ENCODE measurements around the gene HYAL2. TPM values are rescaled to one million over a fixed set of nuclear protein-coding genes. Genes with fewer than 3 reads are reported as not detected.

Gene HYAL2
- total RNA-seq, 1 experiment from 2014 or later, result 29.6 TPM

DNA sequence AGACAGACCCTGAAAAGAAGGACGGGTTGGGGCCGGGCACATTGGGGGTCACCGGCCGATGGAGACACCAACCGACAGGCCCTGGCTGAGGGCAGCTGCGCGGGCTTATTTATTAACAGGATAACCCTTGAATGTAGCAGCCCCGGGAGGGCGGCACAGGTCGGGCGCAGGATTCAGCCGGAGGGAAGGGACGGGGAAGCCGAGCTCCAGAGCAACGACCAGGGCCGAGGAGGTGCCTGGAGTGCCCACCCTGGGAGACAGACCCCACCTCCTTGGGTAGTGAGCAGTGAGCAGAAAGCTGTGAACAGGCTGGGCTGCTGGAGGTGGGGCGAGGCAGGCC, 45.8 kb downstream of the HYAL2 start:
- DNase-seq, result no peak
- H3K27ac ChIP-seq, result no peak overlapping the region
- intact Hi-C loops (cut with micrococcal nuclease; ENCODE audit: unreplicated experiment), result no loop called here
- no peaks in the 10 kb centered on the region for H3K79me2 ChIP-seq (ENCODE audit: low read depth)
- peaks cover 11% of the 10 kb centered on the region for H3K4me1 ChIP-seq (replicated peaks; ENCODE audit: insufficient read depth)
- no peak overlapping the region for H2AFZ ChIP-seq
- H3K9me3 ChIP-seq (ENCODE audit: insufficient read depth, low read depth), result no peaks in the 10 kb centered on the region
- H3F3A ChIP-seq (ENCODE audit: insufficient read depth, low read depth), result peaks cover 6% of the 10 kb centered on the region; the same call in 1 of the 2 replicates
- POLR2A ChIA-PET (ENCODE audit: unreplicated experiment), result interaction anchor here (0.8 kb wide), 1 partner anchor 48 kb away, joined by 5 read pairs; no protein-coding TSS in a partner anchor
- BruUV-seq (replicated peaks), result no TSS peak
- no peaks in the 10 kb centered on the region for H3K9me2 ChIP-seq (ENCODE audit: insufficient read depth)
- no peaks in the 10 kb centered on the region for H4K20me1 ChIP-seq (ENCODE audit: insufficient read depth)
- H3K27me3 ChIP-seq (ENCODE audit: insufficient read depth, low read depth), result no peaks in the 10 kb centered on the region
- H3K4me2 ChIP-seq, result no peak overlapping the region
- no peak for TF ChIP-seq EZH2 (IDR thresholded peaks at IDR 0.05; ENCODE audit: low read depth)
- TF ChIP-seq, protein P1, sequence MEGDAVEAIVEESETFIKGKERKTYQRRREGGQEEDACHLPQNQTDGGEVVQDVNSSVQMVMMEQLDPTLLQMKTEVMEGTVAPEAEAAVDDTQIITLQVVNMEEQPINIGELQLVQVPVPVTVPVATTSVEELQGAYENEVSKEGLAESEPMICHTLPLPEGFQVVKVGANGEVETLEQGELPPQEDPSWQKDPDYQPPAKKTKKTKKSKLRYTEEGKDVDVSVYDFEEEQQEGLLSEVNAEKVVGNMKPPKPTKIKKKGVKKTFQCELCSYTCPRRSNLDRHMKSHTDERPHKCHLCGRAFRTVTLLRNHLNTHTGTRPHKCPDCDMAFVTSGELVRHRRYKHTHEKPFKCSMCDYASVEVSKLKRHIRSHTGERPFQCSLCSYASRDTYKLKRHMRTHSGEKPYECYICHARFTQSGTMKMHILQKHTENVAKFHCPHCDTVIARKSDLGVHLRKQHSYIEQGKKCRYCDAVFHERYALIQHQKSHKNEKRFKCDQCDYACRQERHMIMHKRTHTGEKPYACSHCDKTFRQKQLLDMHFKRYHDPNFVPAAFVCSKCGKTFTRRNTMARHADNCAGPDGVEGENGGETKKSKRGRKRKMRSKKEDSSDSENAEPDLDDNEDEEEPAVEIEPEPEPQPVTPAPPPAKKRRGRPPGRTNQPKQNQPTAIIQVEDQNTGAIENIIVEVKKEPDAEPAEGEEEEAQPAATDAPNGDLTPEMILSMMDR (conservative IDR thresholded peaks at IDR 0.05), result no peak
- H3K36me3 ChIP-seq (ENCODE audit: low read depth), result no peaks in the 10 kb centered on the region
- CTCF ChIA-PET, result interaction anchor here (0.5 kb wide), 1 partner anchor 88 kb away, joined by 3 read pairs; no protein-coding TSS in a partner anchor
- no peak overlapping the region for H3K4me3 ChIP-seq

DNA sequence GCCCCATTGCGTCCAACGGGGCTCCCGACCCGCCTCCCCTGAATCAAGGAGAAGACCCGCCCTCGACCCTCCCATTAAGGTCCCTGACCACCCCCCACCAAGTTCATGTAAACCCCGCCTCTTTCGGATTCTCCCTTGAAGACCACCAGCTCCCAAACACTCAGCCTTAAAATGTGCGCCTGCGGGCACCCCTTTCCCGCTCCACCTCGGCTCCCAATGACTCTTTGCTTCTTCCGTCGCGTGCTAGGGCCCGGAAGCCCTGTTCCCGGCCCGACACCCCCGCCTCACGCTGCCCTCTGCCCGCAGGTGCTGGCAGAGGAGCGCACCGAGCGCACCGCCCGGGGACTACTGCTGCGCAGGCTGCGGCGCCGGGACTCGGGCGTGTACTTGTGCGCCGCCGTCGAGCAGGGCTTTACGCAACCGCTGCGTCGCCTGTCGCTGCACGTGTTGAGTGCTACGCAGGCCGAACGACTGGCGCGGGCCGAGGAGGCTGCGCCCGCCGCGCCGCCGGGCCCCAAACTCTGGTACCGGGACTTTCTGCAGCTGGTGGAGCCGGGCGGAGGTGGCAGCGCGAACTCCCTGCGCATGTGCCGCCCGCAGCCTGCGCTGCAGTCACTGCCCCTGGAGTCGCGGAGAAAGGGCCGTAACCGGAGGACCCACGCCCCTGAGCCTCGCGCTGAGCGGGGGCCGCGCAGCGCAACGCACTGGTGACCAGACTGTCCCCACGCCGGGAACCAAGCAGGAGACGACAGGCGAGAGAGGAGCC, 46.4 kb downstream of the HYAL2 start:
- Histone ChIP-seq H3K36me3 (ENCODE audit: low read depth) (no peaks in the 10 kb centered on the region), H3K4me3 (no peak overlapping the region), H3K27ac (no peak overlapping the region), H3K4me1 (replicated peaks; ENCODE audit: insufficient read depth) (peaks cover 17% of the 10 kb centered on the region), H3K79me2 (ENCODE audit: low read depth) (peaks cover 4% of the 10 kb centered on the region), H3K4me2 (no peak overlapping the region), H3F3A (ENCODE audit: insufficient read depth, low read depth) (peaks cover 11% of the 10 kb centered on the region; the same call in 1 of the 2 replicates), H4K20me1 (ENCODE audit: insufficient read depth) (no peaks in the 10 kb centered on the region), H2AFZ (no peak overlapping the region), H3K9me3 (ENCODE audit: insufficient read depth, low read depth) (no peaks in the 10 kb centered on the region), H3K27me3 (ENCODE audit: insufficient read depth, low read depth) (no peaks in the 10 kb centered on the region), H3K9me2 (ENCODE audit: insufficient read depth) (no peaks in the 10 kb centered on the region)
- no peak for DNase-seq
- TF ChIP-seq, protein P1 (conservative IDR thresholded peaks at IDR 0.05), result no peak
- TF ChIP-seq EZH2 (IDR thresholded peaks at IDR 0.05; ENCODE audit: low read depth), result no peak
- intact Hi-C loops (cut with micrococcal nuclease; ENCODE audit: unreplicated experiment), result no loop called here
- BruUV-seq (replicated peaks), result no TSS peak
- POLR2A ChIA-PET (ENCODE audit: unreplicated experiment), result interaction anchor here (0.8 kb wide), 1 partner anchor 48 kb away, joined by 5 read pairs; no protein-coding TSS in a partner anchor
- CTCF ChIA-PET, result no interaction called here

DNA sequence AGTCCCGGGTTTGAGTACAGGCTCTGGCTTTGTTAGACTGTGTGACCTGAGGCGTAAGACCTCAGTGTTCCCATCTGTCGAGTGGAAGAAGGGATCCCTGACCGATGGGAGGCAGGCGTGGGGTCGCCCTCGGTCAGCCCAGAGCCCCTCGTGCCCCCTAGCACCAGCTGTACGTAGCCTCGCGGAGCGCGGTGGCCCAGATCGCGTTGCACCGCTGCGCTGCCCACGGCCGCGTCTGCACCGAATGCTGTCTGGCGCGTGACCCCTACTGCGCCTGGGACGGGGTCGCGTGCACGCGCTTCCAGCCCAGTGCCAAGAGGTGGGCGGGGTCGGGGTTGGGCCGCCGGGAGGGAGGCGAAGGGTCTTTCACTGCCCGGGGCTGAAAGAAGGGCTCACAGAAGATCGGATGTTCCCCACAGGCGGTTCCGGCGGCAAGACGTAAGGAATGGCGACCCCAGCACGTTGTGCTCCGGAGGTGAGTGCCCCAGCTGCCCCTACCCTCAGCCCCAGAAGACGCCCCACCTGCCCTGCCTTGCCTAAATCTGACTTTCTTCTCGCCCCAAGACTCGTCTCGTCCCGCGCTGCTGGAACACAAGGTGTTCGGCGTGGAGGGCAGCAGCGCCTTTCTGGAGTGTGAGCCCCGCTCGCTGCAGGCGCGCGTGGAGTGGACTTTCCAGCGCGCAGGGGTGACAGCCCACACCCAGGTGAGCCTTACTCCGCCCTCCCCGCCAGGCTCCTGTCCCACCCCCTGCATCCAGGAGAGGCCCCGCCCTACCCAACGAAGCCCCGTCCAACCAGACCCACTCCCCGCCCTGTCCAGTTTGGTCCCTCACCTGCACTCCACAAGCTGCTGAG, 47.2 kb downstream of the HYAL2 start:
- Histone ChIP-seq H3K36me3 (ENCODE audit: low read depth) (no peaks in the 10 kb centered on the region), H3K27ac (no peak overlapping the region), H3F3A (ENCODE audit: insufficient read depth, low read depth) (peaks cover 13% of the 10 kb centered on the region; the same call in 1 of the 2 replicates), H3K9me2 (ENCODE audit: insufficient read depth) (no peaks in the 10 kb centered on the region), H3K9me3 (ENCODE audit: insufficient read depth, low read depth) (no peaks in the 10 kb centered on the region), H3K4me1 (replicated peaks; ENCODE audit: insufficient read depth) (peaks cover 25% of the 10 kb centered on the region), H2AFZ (no peak overlapping the region), H3K27me3 (ENCODE audit: insufficient read depth, low read depth) (no peaks in the 10 kb centered on the region), H3K79me2 (ENCODE audit: low read depth) (peaks cover 12% of the 10 kb centered on the region), H3K4me2 (no peak overlapping the region), H3K4me3 (no peak overlapping the region), H4K20me1 (ENCODE audit: insufficient read depth) (no peaks in the 10 kb centered on the region)
- intact Hi-C loops (cut with micrococcal nuclease; ENCODE audit: unreplicated experiment), result no loop called here
- POLR2A ChIA-PET (ENCODE audit: unreplicated experiment), result no interaction called here
- CTCF ChIA-PET, result interaction anchor here (0.6 kb wide), 1 partner anchor 11 kb away, joined by 3 read pairs; no protein-coding TSS in a partner anchor
- BruUV-seq (replicated peaks), result no TSS peak
- TF ChIP-seq, protein P1 (conservative IDR thresholded peaks at IDR 0.05), result no peak
- TF ChIP-seq EZH2 (IDR thresholded peaks at IDR 0.05; ENCODE audit: low read depth), result no peak
- DNase-seq, result no peak

Measured in PC-9 (cell line).